Measurements from ENCODE around the gene AKR1D1.
"Not testable (repeated sequence)": the region's sequence is repeated elsewhere in the genome, so short reads cannot be mapped to it uniquely, and the experiment has no call there.

Gene AKR1D1

GRCh38 chr7:138086563-138087270, 10.5 kb downstream of the AKR1D1 start:
- ATAC-seq (ENCODE audit: insufficient read depth, low read depth): no peak
- no peak for DNase-seq
- TF ChIP-seq CTCF (IDR thresholded peaks at IDR 0.05; ENCODE audit: borderline replicate concordance, extremely low read depth, low read length, poor library complexity, severe bottlenecking): no peak
- no peak for TF ChIP-seq EZH2 (IDR thresholded peaks at IDR 0.05; ENCODE audit: borderline replicate concordance, low read depth, low read length, severe bottlenecking)
- H3K9ac ChIP-seq (ENCODE audit: low read depth, low read length): no peak overlapping the region
- H3K79me2 ChIP-seq (ENCODE audit: insufficient read depth, low read length): no peaks in the 10 kb centered on the region
- H3K9me3 ChIP-seq (ENCODE audit: insufficient read depth, low read length, severe bottlenecking): no peaks in the 10 kb centered on the region
- H3K4me3 ChIP-seq (ENCODE audit: low read depth in 1 of 2, low read length in 2 of 2): no peak overlapping the region
- no peaks in the 10 kb centered on the region for H3K4me1 ChIP-seq (ENCODE audit: insufficient read depth, low read length)
- H3K36me3 ChIP-seq (ENCODE audit: insufficient read depth, low read length): no peaks in the 10 kb centered on the region
- H3K27me3 ChIP-seq (ENCODE audit: insufficient read depth, low read length, poor library complexity): no peaks in the 10 kb centered on the region
- H4K20me1 ChIP-seq (ENCODE audit: insufficient read depth, low read length): no peaks in the 10 kb centered on the region
- H3K27ac ChIP-seq (ENCODE audit: low read length): no peak overlapping the region
- no peak overlapping the region for H2AFZ ChIP-seq (ENCODE audit: low read depth, low read length)
- no peak overlapping the region for H3K4me2 ChIP-seq (ENCODE audit: insufficient read depth, low read length)

DNA sequence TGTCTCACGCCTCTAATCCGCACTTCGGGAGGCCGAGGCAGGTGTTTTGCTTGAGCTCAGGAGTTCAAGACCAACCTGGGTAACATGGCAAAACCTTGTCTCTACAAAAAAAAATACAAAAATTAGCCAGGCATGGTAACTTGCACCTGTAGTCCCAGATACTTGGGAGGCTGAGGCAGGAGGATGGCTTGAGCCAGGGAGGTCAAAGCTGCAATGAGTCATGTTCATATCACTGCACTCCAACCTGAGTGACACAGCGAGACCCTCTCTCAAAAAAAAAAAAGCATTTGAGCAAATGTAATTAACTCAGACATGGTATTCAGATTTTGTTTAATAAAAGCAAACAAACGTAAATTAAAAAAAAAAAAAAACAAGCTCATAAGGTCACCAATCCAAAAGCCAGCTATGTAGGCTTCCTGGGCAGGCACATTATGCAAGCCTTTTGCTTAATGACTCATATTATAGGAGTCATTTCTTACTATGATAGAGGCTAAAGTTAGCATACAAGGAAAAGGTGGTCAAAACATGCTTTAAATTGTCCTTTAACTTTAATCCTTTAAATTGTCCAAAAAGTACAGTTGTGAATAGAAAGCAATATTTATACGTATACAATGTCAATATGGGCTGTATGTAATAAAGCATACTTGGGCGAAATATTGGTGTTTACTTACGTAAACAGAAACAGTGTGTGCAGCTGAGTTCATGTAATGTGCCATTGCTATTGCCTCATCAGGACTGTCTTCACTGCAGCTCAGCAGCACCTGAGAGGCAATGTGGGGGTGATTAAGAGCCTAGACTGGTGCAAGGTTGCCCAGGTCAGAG, 13.0 kb downstream of the AKR1D1 start:
- ATAC-seq (ENCODE audit: insufficient read depth, low read depth) (no peak), DNase-seq (no peak)
- no peaks in the 10 kb centered on the region for H3K9me3 ChIP-seq (ENCODE audit: insufficient read depth, low read length, severe bottlenecking)
- H3K36me3 ChIP-seq (ENCODE audit: insufficient read depth, low read length): no peaks in the 10 kb centered on the region
- H2AFZ ChIP-seq (ENCODE audit: low read depth, low read length): no peak overlapping the region
- no peaks in the 10 kb centered on the region for H3K79me2 ChIP-seq (ENCODE audit: insufficient read depth, low read length)
- no peak overlapping the region for H3K4me3 ChIP-seq (ENCODE audit: low read depth in 1 of 2, low read length in 2 of 2)
- H3K9ac ChIP-seq (ENCODE audit: low read depth, low read length): no peak overlapping the region
- H4K20me1 ChIP-seq (ENCODE audit: insufficient read depth, low read length): no peaks in the 10 kb centered on the region
- TF ChIP-seq EZH2 (IDR thresholded peaks at IDR 0.05; ENCODE audit: borderline replicate concordance, low read depth, low read length, severe bottlenecking) (no peak), CTCF (IDR thresholded peaks at IDR 0.05; ENCODE audit: borderline replicate concordance, extremely low read depth, low read length, poor library complexity, severe bottlenecking) (no peak)
- no peak overlapping the region for H3K27ac ChIP-seq (ENCODE audit: low read length)
- no peak overlapping the region for H3K4me2 ChIP-seq (ENCODE audit: insufficient read depth, low read length)
- no peaks in the 10 kb centered on the region for H3K4me1 ChIP-seq (ENCODE audit: insufficient read depth, low read length)
- no peaks in the 10 kb centered on the region for H3K27me3 ChIP-seq (ENCODE audit: insufficient read depth, low read length, poor library complexity)

DNA sequence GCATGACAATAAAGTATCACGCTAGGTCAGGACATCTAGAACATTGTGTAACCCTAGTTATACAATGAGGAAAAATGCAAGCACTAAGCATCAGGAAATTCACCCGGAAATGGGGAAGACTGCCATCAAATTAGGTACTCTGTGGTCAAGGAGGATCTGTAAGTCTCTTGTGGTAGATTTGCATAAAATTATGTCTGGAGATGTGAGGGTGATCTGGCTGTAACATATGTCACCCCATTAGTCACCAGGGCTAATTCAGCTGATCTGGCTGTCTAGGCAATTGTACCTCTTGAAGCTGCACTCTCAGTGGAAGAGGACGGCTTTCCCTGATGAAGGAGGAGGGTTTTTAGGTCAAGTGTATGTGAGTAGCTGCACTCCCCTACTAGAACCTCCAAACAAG, 14.8 kb downstream of the AKR1D1 start:
- Histone ChIP-seq H3K4me2 (ENCODE audit: insufficient read depth, low read length) (no peak overlapping the region), H4K20me1 (ENCODE audit: insufficient read depth, low read length) (no peaks in the 10 kb centered on the region), H3K79me2 (ENCODE audit: insufficient read depth, low read length) (no peaks in the 10 kb centered on the region), H3K27me3 (ENCODE audit: insufficient read depth, low read length, poor library complexity) (no peaks in the 10 kb centered on the region), H2AFZ (ENCODE audit: low read depth, low read length) (no peak overlapping the region), H3K36me3 (ENCODE audit: insufficient read depth, low read length) (no peaks in the 10 kb centered on the region), H3K9me3 (ENCODE audit: insufficient read depth, low read length, severe bottlenecking) (no peaks in the 10 kb centered on the region), H3K27ac (ENCODE audit: low read length) (no peak overlapping the region), H3K4me3 (ENCODE audit: low read depth in 1 of 2, low read length in 2 of 2) (no peak overlapping the region), H3K4me1 (ENCODE audit: insufficient read depth, low read length) (no peaks in the 10 kb centered on the region), H3K9ac (ENCODE audit: low read depth, low read length) (no peak overlapping the region)
- ATAC-seq (ENCODE audit: insufficient read depth, low read depth) (no peak), DNase-seq (no peak)
- TF ChIP-seq CTCF (IDR thresholded peaks at IDR 0.05; ENCODE audit: borderline replicate concordance, extremely low read depth, low read length, poor library complexity, severe bottlenecking) (no peak), EZH2 (IDR thresholded peaks at IDR 0.05; ENCODE audit: borderline replicate concordance, low read depth, low read length, severe bottlenecking) (no peak)

- H3K9ac ChIP-seq (ENCODE audit: low read depth, low read length); H3K36me3 ChIP-seq (ENCODE audit: insufficient read depth, low read length); H3K4me3 ChIP-seq (ENCODE audit: low read depth in 1 of 2, low read length in 2 of 2); H3K79me2 ChIP-seq (ENCODE audit: insufficient read depth, low read length); H3K27ac ChIP-seq (ENCODE audit: low read length); DNase-seq; ATAC-seq (ENCODE audit: insufficient read depth, low read depth); H3K27me3 ChIP-seq (ENCODE audit: insufficient read depth, low read length, poor library complexity); H3K9me3 ChIP-seq (ENCODE audit: insufficient read depth, low read length, severe bottlenecking); H4K20me1 ChIP-seq (ENCODE audit: insufficient read depth, low read length); H3K4me2 ChIP-seq (ENCODE audit: insufficient read depth, low read length); H3K4me1 ChIP-seq (ENCODE audit: insufficient read depth, low read length); H2AFZ ChIP-seq (ENCODE audit: low read depth, low read length): not testable (repeated sequence)
Observed at GRCh38 chr7:138091840-138092239, 15.6 kb downstream of the AKR1D1 start.

Data from DND-41 (cell line).